ENCODE data around the gene MRPL17.

Gene MRPL17

DNA sequence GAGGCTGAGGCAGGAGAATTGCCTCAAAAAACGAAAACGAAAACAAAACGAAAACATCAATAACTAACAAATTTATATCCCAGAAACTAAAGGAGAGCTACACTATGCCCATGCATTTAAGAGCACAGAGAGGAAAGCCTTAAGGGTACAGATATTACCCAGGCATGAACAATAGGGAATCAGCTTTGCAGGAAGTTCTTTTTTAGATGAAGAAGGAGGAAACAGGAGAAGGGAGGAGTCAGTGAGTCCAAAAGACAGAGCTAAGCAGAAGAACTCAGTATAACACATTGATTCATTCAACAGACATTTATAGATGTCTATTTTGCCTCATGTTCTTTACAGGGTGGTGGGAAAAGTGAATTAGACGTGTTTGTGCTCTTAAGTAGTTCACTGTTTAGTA is 8.3 kb downstream of the MRPL17 start:
- Histone ChIP-seq H3K27me3 (no peaks in the 10 kb centered on the region), H3K27ac (no peak overlapping the region), H3K4me1 (ENCODE audit: control insufficient read depth in 1 of 2, insufficient read depth in 1 of 2, low read depth in 1 of 2, low read length in 1 of 2) (no peaks in the 10 kb centered on the region), H3K4me3 (ENCODE audit: low read depth in 1 of 2, low read length in 1 of 2) (no peak overlapping the region), H3K9me3 (no peaks in the 10 kb centered on the region), H3K36me3 (no peaks in the 10 kb centered on the region)
- TF ChIP-seq, protein P1, sequence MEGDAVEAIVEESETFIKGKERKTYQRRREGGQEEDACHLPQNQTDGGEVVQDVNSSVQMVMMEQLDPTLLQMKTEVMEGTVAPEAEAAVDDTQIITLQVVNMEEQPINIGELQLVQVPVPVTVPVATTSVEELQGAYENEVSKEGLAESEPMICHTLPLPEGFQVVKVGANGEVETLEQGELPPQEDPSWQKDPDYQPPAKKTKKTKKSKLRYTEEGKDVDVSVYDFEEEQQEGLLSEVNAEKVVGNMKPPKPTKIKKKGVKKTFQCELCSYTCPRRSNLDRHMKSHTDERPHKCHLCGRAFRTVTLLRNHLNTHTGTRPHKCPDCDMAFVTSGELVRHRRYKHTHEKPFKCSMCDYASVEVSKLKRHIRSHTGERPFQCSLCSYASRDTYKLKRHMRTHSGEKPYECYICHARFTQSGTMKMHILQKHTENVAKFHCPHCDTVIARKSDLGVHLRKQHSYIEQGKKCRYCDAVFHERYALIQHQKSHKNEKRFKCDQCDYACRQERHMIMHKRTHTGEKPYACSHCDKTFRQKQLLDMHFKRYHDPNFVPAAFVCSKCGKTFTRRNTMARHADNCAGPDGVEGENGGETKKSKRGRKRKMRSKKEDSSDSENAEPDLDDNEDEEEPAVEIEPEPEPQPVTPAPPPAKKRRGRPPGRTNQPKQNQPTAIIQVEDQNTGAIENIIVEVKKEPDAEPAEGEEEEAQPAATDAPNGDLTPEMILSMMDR (IDR thresholded peaks at IDR 0.05) = no peak

DNA sequence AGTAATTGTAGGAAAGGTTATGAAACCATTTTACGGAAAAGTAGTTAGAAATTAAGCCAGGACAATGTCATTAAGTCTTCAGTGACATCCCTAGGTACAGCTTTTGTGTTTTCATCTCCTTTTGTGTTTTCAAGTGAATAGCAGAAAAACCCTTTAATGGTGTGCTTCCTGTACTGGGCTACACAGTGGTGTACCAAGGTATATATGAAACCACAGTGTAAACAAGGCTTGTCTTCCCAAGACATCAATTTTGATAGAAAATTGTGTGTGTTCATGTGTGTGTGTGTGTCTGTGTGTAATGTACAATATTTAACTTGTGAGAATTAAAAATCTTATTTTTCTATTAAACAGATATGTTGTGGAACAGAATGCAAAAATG is 8.9 kb downstream of the MRPL17 start:
- no peaks in the 10 kb centered on the region for H3K4me1 ChIP-seq (ENCODE audit: control insufficient read depth in 1 of 2, insufficient read depth in 1 of 2, low read depth in 1 of 2, low read length in 1 of 2)
- no peaks in the 10 kb centered on the region for H3K9me3 ChIP-seq
- H3K36me3 ChIP-seq = no peaks in the 10 kb centered on the region
- no peak overlapping the region for H3K27ac ChIP-seq
- TF ChIP-seq, protein P1 (IDR thresholded peaks at IDR 0.05) = no peak
- no peaks in the 10 kb centered on the region for H3K27me3 ChIP-seq
- H3K4me3 ChIP-seq (ENCODE audit: low read depth in 1 of 2, low read length in 1 of 2) = no peak overlapping the region

- H3K4me3 ChIP-seq (ENCODE audit: low read depth in 1 of 2, low read length in 1 of 2) = no peak overlapping the region
- H3K27ac ChIP-seq = no peak overlapping the region
- TF ChIP-seq, protein P1 (IDR thresholded peaks at IDR 0.05) = no peak
- no peaks in the 10 kb centered on the region for H3K9me3 ChIP-seq
- H3K4me1 ChIP-seq (ENCODE audit: control insufficient read depth in 1 of 2, insufficient read depth in 1 of 2, low read depth in 1 of 2, low read length in 1 of 2) = no peaks in the 10 kb centered on the region
- H3K36me3 ChIP-seq = no peaks in the 10 kb centered on the region
- no peaks in the 10 kb centered on the region for H3K27me3 ChIP-seq
These were observed 9.5 kb downstream of the MRPL17 start for GRCh38 chr11:6673523-6674218.

DNA sequence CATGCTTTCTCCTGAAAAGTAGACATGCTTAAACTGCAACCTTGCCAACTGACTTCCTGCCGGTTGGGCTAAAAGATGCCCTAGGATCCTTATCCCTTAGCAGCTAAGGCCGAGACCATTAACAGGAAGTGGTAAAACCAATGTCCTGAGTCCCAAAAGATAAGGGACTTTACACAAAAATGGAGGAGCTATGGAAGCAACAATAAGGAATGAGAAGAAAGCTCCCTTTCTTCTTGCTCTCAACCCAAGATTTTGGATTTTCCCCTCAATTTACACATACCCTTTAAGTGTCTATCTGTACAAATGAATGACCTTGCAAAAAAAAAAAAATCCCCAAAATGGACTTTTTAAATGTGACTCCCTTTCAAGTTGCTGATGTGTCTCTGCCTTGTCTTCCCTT is 11.1 kb downstream of the MRPL17 start:
- H3K4me3 ChIP-seq (ENCODE audit: low read depth in 1 of 2, low read length in 1 of 2) = no peak overlapping the region
- H3K9me3 ChIP-seq = no peaks in the 10 kb centered on the region
- no peak overlapping the region for H3K27ac ChIP-seq
- TF ChIP-seq, protein P1 (IDR thresholded peaks at IDR 0.05) = no peak
- H3K27me3 ChIP-seq = no peaks in the 10 kb centered on the region
- H3K4me1 ChIP-seq (ENCODE audit: control insufficient read depth in 1 of 2, insufficient read depth in 1 of 2, low read depth in 1 of 2, low read length in 1 of 2) = no peaks in the 10 kb centered on the region
- no peaks in the 10 kb centered on the region for H3K36me3 ChIP-seq

GRCh38 chr11:6670202-6670830 is 12.8 kb downstream of the MRPL17 start:
- Histone ChIP-seq H3K4me3 (ENCODE audit: low read depth in 1 of 2, low read length in 1 of 2) (no peak overlapping the region), H3K27ac (no peak overlapping the region), H3K27me3 (no peaks in the 10 kb centered on the region), H3K9me3 (no peaks in the 10 kb centered on the region), H3K36me3 (no peaks in the 10 kb centered on the region), H3K4me1 (ENCODE audit: control insufficient read depth in 1 of 2, insufficient read depth in 1 of 2, low read depth in 1 of 2, low read length in 1 of 2) (no peaks in the 10 kb centered on the region)
- TF ChIP-seq, protein P1 (IDR thresholded peaks at IDR 0.05) = no peak

All from neutrophil (primary cell).